Measurements from ENCODE around the gene DDX19B. TPM values are rescaled to one million over a fixed set of nuclear protein-coding genes. Genes with fewer than 3 reads are reported as not detected.

DDX19B gene
- total and polyA plus RNA-seq, 9 of the 15 experiments (the other 6 are each of a cell fraction or from before 2014, with no cell fraction given) = 7.0 to 32.9 (median 19.3) TPM

DNA sequence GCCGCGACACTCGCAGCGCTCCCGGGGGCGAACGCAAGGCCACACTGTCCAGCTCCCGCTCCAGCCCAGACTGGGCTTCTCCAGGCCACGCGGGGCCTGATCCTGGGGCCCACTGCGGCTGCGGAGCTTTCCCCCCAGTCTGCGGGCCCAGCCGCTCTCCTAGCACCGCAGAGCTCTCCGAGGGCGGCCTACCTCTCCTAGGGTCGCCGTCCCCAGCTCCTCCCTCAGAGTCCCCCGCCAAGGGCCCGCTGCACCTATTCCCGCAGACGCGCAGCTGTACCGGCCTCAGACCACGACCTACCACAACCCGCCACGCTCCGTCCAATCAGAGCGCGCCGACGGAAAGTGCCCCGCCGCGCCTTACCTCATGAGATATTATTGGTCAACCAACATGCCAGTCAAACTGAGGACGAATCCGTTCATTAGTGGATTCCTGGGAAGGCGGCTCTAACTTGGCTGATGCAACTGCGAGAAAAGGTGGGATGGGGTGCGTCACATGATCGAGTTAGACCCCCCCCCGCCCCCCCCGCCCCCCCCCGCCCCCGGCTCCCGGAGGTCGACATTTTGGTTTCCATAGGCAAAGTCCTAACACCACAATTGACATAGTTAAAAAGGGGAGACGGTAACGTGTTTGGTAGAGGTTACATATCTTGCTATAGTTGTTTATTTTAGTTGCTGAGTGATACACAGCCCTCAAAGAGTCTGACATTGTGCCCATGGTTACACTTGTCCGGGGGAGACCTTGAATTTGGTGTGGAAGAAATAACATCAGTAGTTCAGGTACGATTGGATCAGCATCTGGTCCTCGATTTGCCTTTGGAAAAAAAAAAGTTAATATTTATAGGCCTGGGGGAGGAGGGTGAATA lies 9.5 kb upstream of the DDX19B start, which contains the start of gene AARS1 (continued):
- no peak for TF ChIP-seq NFIX (CRISPR knock-in tag; IDR thresholded peaks at IDR 0.05; ENCODE audit: low read depth)
- no peak for TF ChIP-seq RBM34 (IDR thresholded peaks at IDR 0.05; ENCODE audit: borderline replicate concordance, insufficient read depth, low read length)
- no peak for TF ChIP-seq MTA2 (IDR thresholded peaks at IDR 0.05; ENCODE audit: low read depth)
- peak; percentile 80; the same call in 1 of the 2 replicates for TF ChIP-seq ZNF766 (CRISPR knock-in tag; conservative IDR thresholded peaks at IDR 0.05)
- no peak for TF ChIP-seq FOSL1 (tag; conservative IDR thresholded peaks at IDR 0.05)
- TF ChIP-seq ZNF696 (CRISPR knock-in tag; conservative IDR thresholded peaks at IDR 0.05) = no peak
- TF ChIP-seq PCBP1 (IDR thresholded peaks at IDR 0.05; ENCODE audit: low read depth, low read length, poor library complexity, severe bottlenecking) = peak; percentile 97
- no peak for TF ChIP-seq XRCC3 (IDR thresholded peaks at IDR 0.05)
- TF ChIP-seq, protein P1, sequence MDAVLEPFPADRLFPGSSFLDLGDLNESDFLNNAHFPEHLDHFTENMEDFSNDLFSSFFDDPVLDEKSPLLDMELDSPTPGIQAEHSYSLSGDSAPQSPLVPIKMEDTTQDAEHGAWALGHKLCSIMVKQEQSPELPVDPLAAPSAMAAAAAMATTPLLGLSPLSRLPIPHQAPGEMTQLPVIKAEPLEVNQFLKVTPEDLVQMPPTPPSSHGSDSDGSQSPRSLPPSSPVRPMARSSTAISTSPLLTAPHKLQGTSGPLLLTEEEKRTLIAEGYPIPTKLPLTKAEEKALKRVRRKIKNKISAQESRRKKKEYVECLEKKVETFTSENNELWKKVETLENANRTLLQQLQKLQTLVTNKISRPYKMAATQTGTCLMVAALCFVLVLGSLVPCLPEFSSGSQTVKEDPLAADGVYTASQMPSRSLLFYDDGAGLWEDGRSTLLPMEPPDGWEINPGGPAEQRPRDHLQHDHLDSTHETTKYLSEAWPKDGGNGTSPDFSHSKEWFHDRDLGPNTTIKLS (IDR thresholded peaks at IDR 0.05; ENCODE audit: borderline replicate concordance, low read depth) = peak; percentile 56; the same call in 1 of the 2 replicates
- peak; percentile 91 for TF ChIP-seq MTA3 (IDR thresholded peaks at IDR 0.05; ENCODE audit: borderline replicate concordance)
- no peak for TF ChIP-seq ZNF23 (CRISPR knock-in tag; IDR thresholded peaks at IDR 0.05)
- peak; percentile 99 for TF ChIP-seq SUPT5H (IDR thresholded peaks at IDR 0.05)
- TF ChIP-seq ETV5 (CRISPR knock-in tag; IDR thresholded peaks at IDR 0.05; ENCODE audit: low read depth) = peak; percentile 46; the same call in 1 of the 2 replicates
- TF ChIP-seq, protein P2, sequence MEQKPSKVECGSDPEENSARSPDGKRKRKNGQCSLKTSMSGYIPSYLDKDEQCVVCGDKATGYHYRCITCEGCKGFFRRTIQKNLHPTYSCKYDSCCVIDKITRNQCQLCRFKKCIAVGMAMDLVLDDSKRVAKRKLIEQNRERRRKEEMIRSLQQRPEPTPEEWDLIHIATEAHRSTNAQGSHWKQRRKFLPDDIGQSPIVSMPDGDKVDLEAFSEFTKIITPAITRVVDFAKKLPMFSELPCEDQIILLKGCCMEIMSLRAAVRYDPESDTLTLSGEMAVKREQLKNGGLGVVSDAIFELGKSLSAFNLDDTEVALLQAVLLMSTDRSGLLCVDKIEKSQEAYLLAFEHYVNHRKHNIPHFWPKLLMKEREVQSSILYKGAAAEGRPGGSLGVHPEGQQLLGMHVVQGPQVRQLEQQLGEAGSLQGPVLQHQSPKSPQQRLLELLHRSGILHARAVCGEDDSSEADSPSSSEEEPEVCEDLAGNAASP (IDR thresholded peaks at IDR 0.05) = no peak
- TF ChIP-seq ZNF165 (CRISPR knock-in tag; IDR thresholded peaks at IDR 0.05; ENCODE audit: borderline replicate concordance) = 0 out of 2 replicates have a peak, but pooled peaks have one; percentile 48
- TF ChIP-seq, protein P3, sequence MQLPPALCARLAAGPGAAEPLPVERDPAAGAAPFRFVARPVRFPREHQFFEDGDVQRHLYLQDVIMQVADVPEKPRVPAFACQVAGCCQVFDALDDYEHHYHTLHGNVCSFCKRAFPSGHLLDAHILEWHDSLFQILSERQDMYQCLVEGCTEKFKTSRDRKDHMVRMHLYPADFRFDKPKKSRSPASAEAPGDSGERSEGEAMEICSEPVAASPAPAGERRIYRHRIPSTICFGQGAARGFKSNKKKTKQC (CRISPR knock-in tag; IDR thresholded peaks at IDR 0.05) = no peak; the same call in none of the 2 replicates
- TF ChIP-seq, protein P4, sequence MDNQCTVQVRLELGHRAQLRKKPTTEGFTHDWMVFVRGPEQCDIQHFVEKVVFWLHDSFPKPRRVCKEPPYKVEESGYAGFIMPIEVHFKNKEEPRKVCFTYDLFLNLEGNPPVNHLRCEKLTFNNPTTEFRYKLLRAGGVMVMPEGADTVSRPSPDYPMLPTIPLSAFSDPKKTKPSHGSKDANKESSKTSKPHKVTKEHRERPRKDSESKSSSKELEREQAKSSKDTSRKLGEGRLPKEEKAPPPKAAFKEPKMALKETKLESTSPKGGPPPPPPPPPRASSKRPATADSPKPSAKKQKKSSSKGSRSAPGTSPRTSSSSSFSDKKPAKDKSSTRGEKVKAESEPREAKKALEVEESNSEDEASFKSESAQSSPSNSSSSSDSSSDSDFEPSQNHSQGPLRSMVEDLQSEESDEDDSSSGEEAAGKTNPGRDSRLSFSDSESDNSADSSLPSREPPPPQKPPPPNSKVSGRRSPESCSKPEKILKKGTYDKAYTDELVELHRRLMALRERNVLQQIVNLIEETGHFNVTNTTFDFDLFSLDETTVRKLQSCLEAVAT (IDR thresholded peaks at IDR 0.05) = peak; percentile 98
- no peak for TF ChIP-seq ZNF124 (CRISPR knock-in tag; IDR thresholded peaks at IDR 0.05)
- TF ChIP-seq ZNF140 (CRISPR knock-in tag; IDR thresholded peaks at IDR 0.05) = no peak
- no peak for TF ChIP-seq IRF2 (CRISPR knock-in tag; IDR thresholded peaks at IDR 0.05)
- TF ChIP-seq, protein P5, sequence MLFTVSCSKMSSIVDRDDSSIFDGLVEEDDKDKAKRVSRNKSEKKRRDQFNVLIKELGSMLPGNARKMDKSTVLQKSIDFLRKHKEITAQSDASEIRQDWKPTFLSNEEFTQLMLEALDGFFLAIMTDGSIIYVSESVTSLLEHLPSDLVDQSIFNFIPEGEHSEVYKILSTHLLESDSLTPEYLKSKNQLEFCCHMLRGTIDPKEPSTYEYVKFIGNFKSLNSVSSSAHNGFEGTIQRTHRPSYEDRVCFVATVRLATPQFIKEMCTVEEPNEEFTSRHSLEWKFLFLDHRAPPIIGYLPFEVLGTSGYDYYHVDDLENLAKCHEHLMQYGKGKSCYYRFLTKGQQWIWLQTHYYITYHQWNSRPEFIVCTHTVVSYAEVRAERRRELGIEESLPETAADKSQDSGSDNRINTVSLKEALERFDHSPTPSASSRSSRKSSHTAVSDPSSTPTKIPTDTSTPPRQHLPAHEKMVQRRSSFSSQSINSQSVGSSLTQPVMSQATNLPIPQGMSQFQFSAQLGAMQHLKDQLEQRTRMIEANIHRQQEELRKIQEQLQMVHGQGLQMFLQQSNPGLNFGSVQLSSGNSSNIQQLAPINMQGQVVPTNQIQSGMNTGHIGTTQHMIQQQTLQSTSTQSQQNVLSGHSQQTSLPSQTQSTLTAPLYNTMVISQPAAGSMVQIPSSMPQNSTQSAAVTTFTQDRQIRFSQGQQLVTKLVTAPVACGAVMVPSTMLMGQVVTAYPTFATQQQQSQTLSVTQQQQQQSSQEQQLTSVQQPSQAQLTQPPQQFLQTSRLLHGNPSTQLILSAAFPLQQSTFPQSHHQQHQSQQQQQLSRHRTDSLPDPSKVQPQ (CRISPR knock-in tag; IDR thresholded peaks at IDR 0.05; ENCODE audit: borderline replicate concordance) = no peak

Measured in K562 (cell line).